ENCODE results near the gene CAPRIN1.

The CAPRIN1 gene

DNA sequence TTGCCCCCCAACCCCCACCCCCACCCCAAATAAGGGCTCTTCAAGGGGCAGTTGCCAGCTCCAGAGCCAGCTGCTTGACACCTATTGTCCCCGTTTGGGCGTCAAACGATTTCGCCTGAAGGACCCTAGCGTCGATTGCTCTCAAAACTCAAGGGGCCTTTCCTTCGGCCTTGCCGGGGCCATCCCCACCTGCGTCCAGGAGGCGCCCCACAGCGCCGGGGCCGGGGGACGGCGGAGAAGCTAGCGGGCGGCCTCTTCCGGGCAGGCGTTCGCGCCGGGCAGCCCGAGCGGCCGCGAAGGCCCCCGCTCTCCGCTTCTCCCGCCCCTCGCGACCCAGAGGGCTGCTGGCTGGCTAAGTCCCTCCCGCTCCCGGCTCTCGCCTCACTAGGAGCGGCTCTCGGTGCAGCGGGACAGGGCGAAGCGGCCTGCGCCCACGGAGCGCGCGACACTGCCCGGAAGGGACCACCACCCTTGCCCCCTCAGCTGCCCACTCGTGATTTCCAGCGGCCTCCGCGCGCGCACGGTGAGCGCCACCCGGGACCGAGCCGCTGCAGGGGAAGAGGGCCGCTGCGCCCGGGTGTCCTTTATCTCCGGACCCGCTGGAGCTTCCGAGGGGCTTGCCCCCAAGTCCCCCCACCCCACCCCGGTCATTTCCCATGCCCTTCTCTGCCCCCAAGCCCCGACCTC lies at the start of gene CAPRIN1:
Gene CAPRIN1 (plus strand): TSS at position 383 of the 687 bp plus-strand sequence. CDS start 690 bp downstream, outside the sequence.
- Histone ChIP-seq H3K4me3 (ENCODE audit: low read length) (peak within 1 kb of the TSS; percentile 99), H3K27ac (ENCODE audit: low read length) (peak within 1 kb of the TSS; percentile 98), H3K9ac (ENCODE audit: low read depth, low read length) (peak within 1 kb of the TSS; percentile 100), H3K4me1 (ENCODE audit: insufficient read depth, low read length) (peaks cover 7% of the 10 kb centered on the region), H3K36me3 (ENCODE audit: insufficient read depth, low read depth, low read length) (peaks cover 37% of the 10 kb centered on the region), H3K9me3 (ENCODE audit: insufficient read depth, low read depth, low read length) (no peaks in the 10 kb centered on the region), H3K27me3 (ENCODE audit: insufficient read depth, low read length) (no peaks in the 10 kb centered on the region)

GRCh38 chr11:34002420-34002819 lies 49.1 kb upstream of the CAPRIN1 start:
- H3K9ac ChIP-seq (ENCODE audit: low read depth, low read length) = no peak overlapping the region
- no peak overlapping the region for H3K27ac ChIP-seq (ENCODE audit: low read length)

DNA sequence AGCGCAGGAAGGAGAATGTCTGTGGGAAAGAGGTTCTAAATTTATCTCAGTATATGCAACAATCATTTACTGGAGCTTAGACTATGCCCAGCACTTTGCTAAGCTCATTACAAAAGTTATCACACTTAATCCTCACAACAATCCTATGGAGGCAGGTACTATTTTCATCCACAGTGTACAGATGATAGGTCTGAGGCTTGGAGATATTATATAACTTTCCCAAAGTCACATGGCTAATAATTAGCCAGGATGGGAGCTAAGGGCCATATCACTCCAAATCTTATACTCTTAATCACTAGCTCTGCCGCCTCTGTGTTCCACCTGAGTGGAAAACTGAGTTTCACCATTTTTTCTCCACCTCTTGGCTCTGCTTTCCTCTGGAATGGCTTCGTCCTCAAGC lies 47.3 kb upstream of the CAPRIN1 start:
- Histone ChIP-seq H3K36me3 (ENCODE audit: insufficient read depth, low read depth, low read length) (no peaks in the 10 kb centered on the region), H3K4me3 (ENCODE audit: low read length) (no peak overlapping the region), H3K27ac (ENCODE audit: low read length) (no peak overlapping the region), H3K9ac (ENCODE audit: low read depth, low read length) (no peak overlapping the region), H3K27me3 (ENCODE audit: insufficient read depth, low read length) (peaks cover 4% of the 10 kb centered on the region; the same call in 1 of the 2 replicates), H3K4me1 (ENCODE audit: insufficient read depth, low read length) (no peaks in the 10 kb centered on the region), H3K9me3 (ENCODE audit: insufficient read depth, low read depth, low read length) (no peaks in the 10 kb centered on the region)

More at GRCh38 chr11:34002420-34002819, 49.1 kb upstream of the CAPRIN1 start:
- Histone ChIP-seq H3K9me3 (ENCODE audit: insufficient read depth, low read depth, low read length) (no peaks in the 10 kb centered on the region), H3K36me3 (ENCODE audit: insufficient read depth, low read depth, low read length) (no peaks in the 10 kb centered on the region), H3K27me3 (ENCODE audit: insufficient read depth, low read length) (peaks cover 10% of the 10 kb centered on the region), H3K4me1 (ENCODE audit: insufficient read depth, low read length) (peaks cover 4% of the 10 kb centered on the region), H3K4me3 (ENCODE audit: low read length) (no peak overlapping the region)

DNA sequence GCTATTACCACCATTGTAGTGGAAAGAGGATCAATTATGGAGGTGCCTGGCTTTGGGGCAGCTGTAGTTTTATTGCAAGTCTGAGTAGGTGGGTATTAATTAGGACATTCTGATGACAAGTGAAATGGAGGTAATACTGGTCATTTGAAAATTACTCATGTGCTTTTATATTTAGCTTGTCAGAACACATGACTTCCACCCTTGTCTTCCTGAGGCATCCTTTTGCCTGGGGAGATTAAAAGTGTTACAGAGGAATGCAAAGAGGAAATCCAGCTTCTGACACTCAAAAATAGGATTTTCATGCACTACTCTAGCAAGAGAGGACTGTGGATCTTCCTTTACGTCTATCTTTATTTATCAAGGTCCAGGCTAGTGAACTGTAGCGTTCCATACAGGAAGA lies 44.7 kb upstream of the CAPRIN1 start:
- Histone ChIP-seq H3K36me3 (ENCODE audit: insufficient read depth, low read depth, low read length) (no peaks in the 10 kb centered on the region), H3K9ac (ENCODE audit: low read depth, low read length) (no peak overlapping the region)

GRCh38 chr11:34012734-34013133 lies 38.8 kb upstream of the CAPRIN1 start:
- H3K36me3 ChIP-seq (ENCODE audit: insufficient read depth, low read depth, low read length) = no peaks in the 10 kb centered on the region
- no peaks in the 10 kb centered on the region for H3K9me3 ChIP-seq (ENCODE audit: insufficient read depth, low read depth, low read length)
- H3K27me3 ChIP-seq (ENCODE audit: insufficient read depth, low read length) = no peaks in the 10 kb centered on the region
- no peak overlapping the region for H3K4me3 ChIP-seq (ENCODE audit: low read length)
- H3K27ac ChIP-seq (ENCODE audit: low read length) = no peak overlapping the region
- H3K9ac ChIP-seq (ENCODE audit: low read depth, low read length) = no peak overlapping the region
- no peaks in the 10 kb centered on the region for H3K4me1 ChIP-seq (ENCODE audit: insufficient read depth, low read length)

More for the DNA sequence above, 44.7 kb upstream of the CAPRIN1 start:
- peaks cover 4% of the 10 kb centered on the region; the same call in 1 of the 2 replicates for H3K27me3 ChIP-seq (ENCODE audit: insufficient read depth, low read length)
- no peak overlapping the region for H3K27ac ChIP-seq (ENCODE audit: low read length)
- H3K9me3 ChIP-seq (ENCODE audit: insufficient read depth, low read depth, low read length) = no peaks in the 10 kb centered on the region
- no peak overlapping the region for H3K4me3 ChIP-seq (ENCODE audit: low read length)
- no peaks in the 10 kb centered on the region for H3K4me1 ChIP-seq (ENCODE audit: insufficient read depth, low read length)

DNA sequence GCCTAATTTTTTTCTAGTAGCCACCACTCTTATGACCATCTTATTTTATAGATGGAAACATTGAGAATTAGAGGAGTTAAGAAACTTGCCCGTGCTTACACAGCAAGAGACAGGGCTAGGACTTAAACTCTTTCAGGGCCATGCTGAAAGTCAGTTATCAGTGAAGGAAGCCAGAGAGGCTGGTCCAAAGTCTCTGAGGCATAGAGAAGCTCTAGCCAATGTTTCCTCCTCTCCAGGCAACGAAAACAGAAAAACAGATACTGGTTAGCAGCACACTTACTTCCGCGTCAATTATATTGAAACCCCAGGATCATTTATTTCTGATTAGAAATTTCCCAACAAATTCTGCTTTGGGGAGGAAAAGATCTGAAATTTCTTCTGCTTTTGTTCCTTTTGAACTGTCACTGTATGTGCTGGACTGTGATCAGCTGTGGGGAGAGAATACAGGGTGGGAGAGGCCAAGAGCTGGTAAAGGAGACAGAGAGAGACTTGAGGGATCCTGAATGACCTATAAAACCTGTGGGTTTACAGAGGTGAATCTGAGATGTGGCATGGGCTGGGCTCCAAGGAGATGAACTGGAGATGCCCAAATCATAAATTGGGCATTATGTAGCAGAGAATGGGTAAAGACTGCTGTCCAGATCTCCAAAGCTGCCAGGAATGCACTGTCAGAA lies 37.5 kb upstream of the CAPRIN1 start:
- Histone ChIP-seq H3K4me3 (ENCODE audit: low read length) (no peak overlapping the region), H3K36me3 (ENCODE audit: insufficient read depth, low read depth, low read length) (no peaks in the 10 kb centered on the region), H3K9ac (ENCODE audit: low read depth, low read length) (no peak overlapping the region), H3K4me1 (ENCODE audit: insufficient read depth, low read length) (no peaks in the 10 kb centered on the region), H3K27me3 (ENCODE audit: insufficient read depth, low read length) (no peaks in the 10 kb centered on the region), H3K9me3 (ENCODE audit: insufficient read depth, low read depth, low read length) (no peaks in the 10 kb centered on the region), H3K27ac (ENCODE audit: low read length) (no peak overlapping the region)

- Histone ChIP-seq H3K27ac (ENCODE audit: low read length) (no peak overlapping the region), H3K9me3 (ENCODE audit: insufficient read depth, low read depth, low read length) (no peaks in the 10 kb centered on the region), H3K36me3 (ENCODE audit: insufficient read depth, low read depth, low read length) (no peaks in the 10 kb centered on the region), H3K4me3 (ENCODE audit: low read length) (no peak overlapping the region), H3K27me3 (ENCODE audit: insufficient read depth, low read length) (no peaks in the 10 kb centered on the region), H3K9ac (ENCODE audit: low read depth, low read length) (no peak overlapping the region), H3K4me1 (ENCODE audit: insufficient read depth, low read length) (no peaks in the 10 kb centered on the region)
Observed at GRCh38 chr11:34021977-34022735, 29.4 kb upstream of the CAPRIN1 start.

DNA sequence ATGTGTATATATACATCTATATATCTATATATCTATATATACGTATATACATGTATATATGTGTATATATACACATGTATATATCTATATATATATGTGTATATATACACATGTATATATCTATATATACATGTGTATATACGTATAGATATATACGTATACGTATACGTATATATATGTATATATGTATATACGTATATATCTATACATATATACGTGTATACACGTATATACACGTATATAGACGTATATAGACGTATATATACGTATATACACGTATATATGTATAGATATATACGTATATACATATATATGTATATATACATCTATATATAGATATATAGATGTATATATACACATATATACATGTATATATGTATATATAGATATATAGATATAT lies 25.1 kb upstream of the CAPRIN1 start:
- Histone ChIP-seq H3K27me3 (ENCODE audit: insufficient read depth, low read length) (no peaks in the 10 kb centered on the region), H3K4me1 (ENCODE audit: insufficient read depth, low read length) (no peaks in the 10 kb centered on the region), H3K4me3 (ENCODE audit: low read length) (no peak overlapping the region), H3K9me3 (ENCODE audit: insufficient read depth, low read depth, low read length) (no peaks in the 10 kb centered on the region), H3K36me3 (ENCODE audit: insufficient read depth, low read depth, low read length) (no peaks in the 10 kb centered on the region), H3K27ac (ENCODE audit: low read length) (no peak overlapping the region), H3K9ac (ENCODE audit: low read depth, low read length) (no peak overlapping the region)

- Histone ChIP-seq H3K27me3 (ENCODE audit: insufficient read depth, low read length) (no peaks in the 10 kb centered on the region), H3K9me3 (ENCODE audit: insufficient read depth, low read depth, low read length) (no peaks in the 10 kb centered on the region), H3K27ac (ENCODE audit: low read length) (no peak overlapping the region), H3K4me1 (ENCODE audit: insufficient read depth, low read length) (no peaks in the 10 kb centered on the region), H3K9ac (ENCODE audit: low read depth, low read length) (no peak overlapping the region), H3K36me3 (ENCODE audit: insufficient read depth, low read depth, low read length) (no peaks in the 10 kb centered on the region), H3K4me3 (ENCODE audit: low read length) (no peak overlapping the region)
Observed at GRCh38 chr11:34027516-34028408, 23.8 kb upstream of the CAPRIN1 start.

DNA sequence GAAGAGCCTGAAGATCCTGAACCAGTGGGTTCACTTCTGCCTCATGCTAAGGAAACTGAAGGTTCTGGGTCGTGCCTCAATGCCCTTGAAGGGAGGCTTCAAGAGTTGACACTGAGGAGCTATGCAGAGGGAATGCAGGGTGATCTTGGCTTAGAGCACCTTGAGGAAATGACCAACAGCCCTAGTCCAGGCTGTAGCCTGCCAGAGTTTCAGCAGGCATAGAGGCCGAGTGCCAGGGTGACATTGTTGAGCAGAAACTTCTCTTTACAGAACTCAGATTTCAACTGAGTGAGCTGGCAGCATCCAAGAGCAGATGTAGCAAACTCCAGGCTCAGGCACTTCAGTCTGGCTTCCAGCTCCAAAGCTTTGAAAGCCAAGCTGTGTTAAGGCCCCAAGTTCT lies 23.1 kb upstream of the CAPRIN1 start:
- no peaks in the 10 kb centered on the region for H3K36me3 ChIP-seq (ENCODE audit: insufficient read depth, low read depth, low read length)
- no peak overlapping the region for H3K9ac ChIP-seq (ENCODE audit: low read depth, low read length)
- H3K27ac ChIP-seq (ENCODE audit: low read length) = no peak overlapping the region
- H3K9me3 ChIP-seq (ENCODE audit: insufficient read depth, low read depth, low read length) = no peaks in the 10 kb centered on the region
- H3K4me1 ChIP-seq (ENCODE audit: insufficient read depth, low read length) = no peaks in the 10 kb centered on the region
- no peaks in the 10 kb centered on the region for H3K27me3 ChIP-seq (ENCODE audit: insufficient read depth, low read length)
- H3K4me3 ChIP-seq (ENCODE audit: low read length) = no peak overlapping the region

DNA sequence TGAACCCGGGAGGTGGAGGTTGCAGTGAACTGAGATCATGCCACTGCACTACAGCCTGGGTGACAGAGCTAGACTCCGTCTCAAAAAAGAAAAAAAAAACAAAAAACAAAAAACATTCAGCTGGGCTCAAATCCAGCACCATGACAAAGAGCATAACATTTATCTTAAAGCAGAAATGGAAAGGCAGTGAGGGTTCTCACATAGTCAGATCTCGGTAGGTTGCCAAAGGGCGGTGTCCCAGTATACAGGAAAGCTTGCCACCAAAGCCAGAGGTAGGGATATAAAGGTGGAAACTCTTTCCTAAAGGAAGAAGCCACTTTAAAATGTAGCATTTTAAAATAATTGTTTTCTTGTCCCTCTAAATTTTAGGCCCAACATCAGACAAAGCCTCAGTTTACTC lies 22.4 kb upstream of the CAPRIN1 start:
- H3K4me1 ChIP-seq (ENCODE audit: insufficient read depth, low read length) = no peaks in the 10 kb centered on the region
- no peaks in the 10 kb centered on the region for H3K36me3 ChIP-seq (ENCODE audit: insufficient read depth, low read depth, low read length)
- H3K4me3 ChIP-seq (ENCODE audit: low read length) = no peak overlapping the region
- no peak overlapping the region for H3K27ac ChIP-seq (ENCODE audit: low read length)
- H3K27me3 ChIP-seq (ENCODE audit: insufficient read depth, low read length) = no peaks in the 10 kb centered on the region
- no peak overlapping the region for H3K9ac ChIP-seq (ENCODE audit: low read depth, low read length)
- H3K9me3 ChIP-seq (ENCODE audit: insufficient read depth, low read depth, low read length) = no peaks in the 10 kb centered on the region
